HepG2 (cell line): ENCODE results near the gene CABLES2. TPM values are rescaled to one million over a fixed set of nuclear protein-coding genes. Genes with fewer than 3 reads are reported as not detected.

ENCODE experiments used
- ATAC-seq: fragments of 200-7000 bp; cut with Tn5 transposase; 3 replicates; pipeline ENCODE4 v1.9.1; 2020; ENCODE audit warnings: mild to moderate bottlenecking, moderate library complexity
- BruUV-seq: library from RNA; stranded (reverse); fragments of 400-500 nt; replicated peaks from 2 replicates; lab custom pipeline; 2021; lab: Mats Ljungman, UMichigan
- CTCF ChIA-PET: fragments of 300-600 bp; formaldehyde crosslinking; extraction: SDS; loops from one replicate; lab custom pipeline; 2021; ENCODE audit warnings: low total read pairs, inconsistent platforms, low intra/inter-chr PET ratio; lab: Yijun Ruan, JAX
- POLR2A ChIA-PET: fragments of 350-600 bp; sonication (Branson Sonifier 250); formaldehyde crosslinking; loops from one replicate; lab custom pipeline; 2020; ENCODE audit warnings: antibody characterized with exemption, inconsistent platforms; lab: Yijun Ruan, JAX
- DNase-seq: peaks from one replicate; pipeline ENCODE4 v3.0.0-alpha.2; 2015; ENCODE audit warnings: low spot score
- FAIRE-seq: peaks from 3 replicates; lab custom pipeline; 2011; peaks lifted over from hg19 to GRCh38; lab: Jason Lieb, UNC
- H2AFZ ChIP-seq: one replicate; pipeline ENCODE4 v1.6.1; 2011; ENCODE audit warnings: low read length, inconsistent platforms
- H3K27ac ChIP-seq: fragments of 300-600 bp; 3 replicates; pipeline ENCODE4 v1.8.0; 2011; ENCODE audit warnings: mixed run types, mild to moderate bottlenecking, mixed read lengths, low read length, inconsistent platforms; ENCODE audit not compliant: insufficient read depth; ENCODE audit errors: extremely low read length
- H3K27me3 ChIP-seq, 2 experiments: fragments of 200-600 bp in 1 of 2; 2 replicates in 1 of 2; 3 replicates in 1 of 2; pipeline versions ENCODE4 v1.6.0 to v1.8.0; 2011; ENCODE audit warnings: low read length in 2 of 2, mild to moderate bottlenecking in 2 of 2, moderate library complexity in 2 of 2, inconsistent platforms in 1 of 2; ENCODE audit not compliant: insufficient read depth in 2 of 2, control insufficient read depth in 1 of 2
- H3K36me3 ChIP-seq, 2 experiments: fragments of 200-600 bp in 1 of 2; replicated peaks in 1 of 2; 2 replicates in 1 of 2; 3 replicates in 1 of 2; pipeline versions ENCODE4 v1.5.1 to v1.8.0; 2011; ENCODE audit warnings: low read length in 2 of 2, inconsistent platforms in 1 of 2; ENCODE audit not compliant: insufficient read depth in 2 of 2, control insufficient read depth in 1 of 2
- H3K4me1 ChIP-seq: 2 replicates; pipeline ENCODE4 v1.5.1; 2012; ENCODE audit warnings: low read length, inconsistent platforms; ENCODE audit not compliant: insufficient read depth
- H3K4me2 ChIP-seq: 2 replicates; pipeline ENCODE4 v1.6.0; 2011; ENCODE audit warnings: low read depth, low read length, inconsistent platforms
- H3K4me3 ChIP-seq, 3 experiments: fragments of 200-600 bp in 1 of 3; sonication (generic), shearing (Covaris generic) in 1 of 3; replicated peaks in 1 of 3; 2 replicates each; pipeline ENCODE4 v1.5.1; 2011 to 2016; ENCODE audit warnings: low read length in 3 of 3, inconsistent platforms in 2 of 3, low read depth in 2 of 3, mild to moderate bottlenecking in 2 of 3, control low read depth in 1 of 3, mixed read lengths in 1 of 3; ENCODE audit not compliant: insufficient read depth in 1 of 3
- H3K79me2 ChIP-seq: one replicate; pipeline ENCODE4 v1.6.1; 2011; ENCODE audit warnings: low read length, inconsistent platforms; ENCODE audit not compliant: insufficient read depth
- H3K9ac ChIP-seq: 2 replicates; pipeline ENCODE4 v1.6.0; 2011; ENCODE audit warnings: mild to moderate bottlenecking, low read depth, low read length, inconsistent platforms; ENCODE audit not compliant: insufficient read depth
- H3K9me3 ChIP-seq: 2 replicates; pipeline ENCODE4 v1.5.1; 2012; ENCODE audit warnings: mild to moderate bottlenecking, low read length
- H4K20me1 ChIP-seq: 2 replicates; pipeline ENCODE4 v1.6.0; 2011; ENCODE audit warnings: inconsistent platforms, mild to moderate bottlenecking, low read length, moderate library complexity; ENCODE audit not compliant: insufficient read depth
- AGO1 ChIP-seq: fragments of 200-400 bp; formaldehyde crosslinking; IDR thresholded peaks from 2 replicates; pipeline ENCODE4 v1.6.1; 2017; ENCODE audit warnings: mild to moderate bottlenecking, low read depth, low read length, moderate library complexity; ENCODE audit not compliant: poor library complexity, severe bottlenecking
- FOSL1 ChIP-seq: sonication (generic); formaldehyde crosslinking; IDR thresholded peaks from 2 replicates; pipeline ENCODE4 v1.9.0; 2021; ENCODE audit warnings: missing genetic modification reagents, borderline replicate concordance
- GTF2F1 ChIP-seq: fragments of 150-350 bp; IDR thresholded peaks from 2 replicates; pipeline ENCODE4 v1.6.1; 2014; ENCODE audit warnings: low read length
- IRF2 ChIP-seq: IDR thresholded peaks from 2 replicates; pipeline ENCODE4 v1.6.1; 2018; ENCODE audit warnings: missing genetic modification reagents, missing compliant biosample characterization
- KLF6 ChIP-seq: IDR thresholded peaks from 2 replicates; pipeline ENCODE4 v1.8.0; 2016; ENCODE audit warnings: missing biosample characterization, missing genetic modification reagents
- MAZ ChIP-seq, 2 experiments: sonication (generic) in 1 of 2; formaldehyde crosslinking in 1 of 2; IDR thresholded peaks; 2 replicates each; pipeline versions ENCODE4 v1.5.0 to v1.6.1; 2012 to 2020; ENCODE audit warnings: low read depth in 2 of 2, mild to moderate bottlenecking in 2 of 2, borderline replicate concordance in 1 of 2, improper control_type of control experiment in 1 of 2, low read length in 1 of 2, missing genetic modification reagents in 1 of 2, moderate library complexity in 1 of 2
- MED13 ChIP-seq: sonication (generic); formaldehyde crosslinking; IDR thresholded peaks from 2 replicates; pipeline ENCODE4 v1.5.0; 2020; ENCODE audit warnings: missing genetic modification reagents
- MTF2 ChIP-seq: sonication (generic); formaldehyde crosslinking; IDR thresholded peaks from 2 replicates; pipeline ENCODE4 v1.5.0; 2020; ENCODE audit warnings: missing genetic modification reagents, borderline replicate concordance
- NR2F1 ChIP-seq, 2 experiments: fragments of 450-650 bp in 1 of 2; formaldehyde crosslinking in 1 of 2; IDR thresholded peaks; 2 replicates each; pipeline versions ENCODE4 v1.5.0 to v1.6.1; 2016 to 2020; ENCODE audit warnings: mild to moderate bottlenecking in 1 of 2, missing compliant biosample characterization in 1 of 2, missing genetic modification reagents in 1 of 2, moderate library complexity in 1 of 2
- SIX1 ChIP-seq: sonication (generic); formaldehyde crosslinking; IDR thresholded peaks from 2 replicates; pipeline ENCODE4 v1.4.0; 2020; ENCODE audit warnings: missing genetic modification reagents, borderline replicate concordance
- SIX4 ChIP-seq: sonication (generic); formaldehyde crosslinking; IDR thresholded peaks from 2 replicates; pipeline ENCODE4 v1.4.0; 2020; ENCODE audit warnings: missing genetic modification reagents
- U2AF2 ChIP-seq: fragments of 200-400 bp; formaldehyde crosslinking; IDR thresholded peaks from 2 replicates; pipeline ENCODE4 v1.6.1; 2017; ENCODE audit warnings: low read depth, mild to moderate bottlenecking, low read length
- ZFP36L1 ChIP-seq: sonication (generic); formaldehyde crosslinking; IDR thresholded peaks from 2 replicates; pipeline ENCODE4 v1.8.0; 2022; ENCODE audit warnings: mild to moderate bottlenecking, missing genetic modification reagents, moderate library complexity
- ZNF329 ChIP-seq: sonication (generic); formaldehyde crosslinking; IDR thresholded peaks from 2 replicates; pipeline ENCODE4 v1.9.0; 2021; ENCODE audit warnings: low read depth, mild to moderate bottlenecking, missing genetic modification reagents
- ZNF674 ChIP-seq: sonication (generic); formaldehyde crosslinking; IDR thresholded peaks from 2 replicates; pipeline ENCODE4 v1.5.0; 2020; ENCODE audit warnings: low read depth, mild to moderate bottlenecking, missing genetic modification reagents
- ZNF749 ChIP-seq: sonication (generic); formaldehyde crosslinking; IDR thresholded peaks from 2 replicates; pipeline ENCODE4 v1.8.0; 2022; ENCODE audit warnings: mild to moderate bottlenecking, missing genetic modification reagents, moderate library complexity, borderline replicate concordance
- ZNF777 ChIP-seq: sonication (generic); formaldehyde crosslinking; IDR thresholded peaks from 2 replicates; pipeline ENCODE4 v1.4.0; 2020; ENCODE audit warnings: missing genetic modification reagents
- ZNF788 ChIP-seq: sonication (generic); formaldehyde crosslinking; IDR thresholded peaks from 2 replicates; pipeline ENCODE4 v1.5.0; 2020; ENCODE audit warnings: mild to moderate bottlenecking, missing genetic modification reagents, borderline replicate concordance
- ZSCAN31 ChIP-seq: sonication (generic); formaldehyde crosslinking; IDR thresholded peaks from 2 replicates; pipeline ENCODE4 v1.5.0; 2020; ENCODE audit warnings: low read depth, mild to moderate bottlenecking, missing genetic modification reagents
- WGBS: methylation state at CpG from one replicate; pipeline ENCODE4 v1.1.6; 2017; ENCODE audit warnings: low lambda C conversion rate; 5-methylcytosine and 5-hydroxymethylcytosine counted together
- in situ Hi-C: cut with HindIII; loops from 2 replicates; pipeline ENCODE4 v1.10.0; 2017; ENCODE audit warnings: low pct_unique_long_range_greater_than_20kb; ENCODE audit not compliant: extremely low pct_ligation_motif_present
- intact Hi-C: fragments of 100-400 bp; cut with micrococcal nuclease; formaldehyde crosslinking; loops from one replicate; pipeline ENCODE4 v1.10.0; 2022; ENCODE audit not compliant: unreplicated experiment
- polyA plus RNA-seq, 8 experiments: library from polyadenylated mRNA; depleted of rRNA in 3 of 8; stranded (reverse) in 7 of 8; unstranded in 1 of 8; fragments of >200 nt; fragmentation: Illumina TruSeq in 4 of 8; extraction: Trizol in 4 of 8; gene quantifications; 2 replicates each; pipeline versions ENCODE4 v1.2.1 to v1.2.3, GENCODE V29; 2011 to 2016; ENCODE audit warnings: low read depth in 4 of 8, missing spikeins in 1 of 8, mixed read lengths in 1 of 8; ENCODE audit not compliant: insufficient read depth in 1 of 8
- total RNA-seq, 5 experiments: library from RNA; depleted of rRNA; stranded (reverse); fragments of >200 nt; fragmentation: Illumina TruSeq; extraction: Trizol; gene quantifications; 2 replicates each; pipeline ENCODE4 v1.2.3, GENCODE V29; 2016; ENCODE audit warnings: low read depth in 1 of 5
- TF ChIP-seq, protein P1 (sequence below): sonication (generic); formaldehyde crosslinking; IDR thresholded peaks from 2 replicates; pipeline ENCODE4 v1.4.0; 2020; ENCODE audit warnings: missing genetic modification reagents
- TF ChIP-seq, protein P2 (sequence below): sonication (generic); formaldehyde crosslinking; IDR thresholded peaks from 2 replicates; pipeline ENCODE4 v1.5.0; 2020; ENCODE audit warnings: missing genetic modification reagents, mild to moderate bottlenecking, borderline replicate concordance

Gene CABLES2
- total and polyA plus RNA-seq, 2 of the 13 experiments (the other 11 are each of a cell fraction or from before 2014, with no cell fraction given): 5.2 to 9.7 TPM

DNA sequence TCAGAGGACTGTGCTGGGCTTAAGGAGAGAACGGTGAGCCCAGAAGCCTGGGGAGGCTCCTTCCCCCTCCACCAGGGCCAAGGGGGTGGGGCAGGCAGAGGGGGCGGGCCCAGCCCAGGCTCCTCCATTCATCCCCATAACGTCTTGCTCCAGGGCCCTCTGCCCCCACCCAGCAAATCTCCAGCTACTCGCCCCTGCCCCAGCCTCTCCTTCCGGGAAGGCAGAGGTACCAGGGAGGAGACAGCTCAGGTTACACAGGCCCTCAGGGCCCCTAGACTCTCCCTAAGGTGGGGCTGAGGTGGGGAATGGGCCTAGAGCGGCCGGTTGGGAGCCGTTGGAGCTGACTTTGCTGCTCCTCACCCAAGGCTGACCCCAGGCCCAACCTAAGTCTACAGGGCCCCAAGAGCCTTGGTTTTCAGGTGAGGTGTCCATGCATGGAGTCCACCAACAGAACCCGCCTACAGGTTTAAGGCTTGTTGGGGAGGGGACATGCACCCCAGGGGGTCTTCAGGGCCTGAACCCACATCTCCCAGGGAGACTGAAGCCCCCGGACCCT lies 41.2 kb downstream of the CABLES2 start:
- peaks cover 37% of the 10 kb centered on the region for H3K79me2 ChIP-seq
- WGBS: 14% methylated on average over 8 of the region's 10 CpGs
- intact Hi-C loops: loop anchor here (10.0 kb wide), 1 partner anchor 1599 kb away; the partner anchor contains the start of gene ZNF512B
- H3K27me3 ChIP-seq: no peaks in the 10 kb centered on the region
- no TSS peak for BruUV-seq
- ChIA-PET POLR2A (interaction anchor here (1.4 to 10.1 kb wide), 7 partner anchors 9 to 60 kb away, joined by 7 to 187 read pairs (median 73); partner anchors contain the start of genes ADRM1 and RPS21), CTCF (interaction anchor here (2.0 kb wide), 1 partner anchor 10 kb away, joined by 8 read pairs; no protein-coding TSS in a partner anchor)
- no peak for DNase-seq
- H3K36me3 ChIP-seq: peaks cover 7 to 16% of the 10 kb centered on the region in 2 experiments; a peak in 3 of 5 replicates
- in situ Hi-C loops: loop anchor here (5.0 kb wide), 1 partner anchor 64 kb away; the partner anchor contains the start of gene ADRM1
- no peak overlapping the region for H2AFZ ChIP-seq
- H3K27ac ChIP-seq: peak overlapping the region; percentile 79
- H3K4me1 ChIP-seq: peaks cover 82% of the 10 kb centered on the region
- peak; percentile 18 for FAIRE-seq
- peak overlapping the region; percentile 90 for H3K9ac ChIP-seq
- H3K9me3 ChIP-seq: no peaks in the 10 kb centered on the region
- H3K4me2 ChIP-seq: peak overlapping the region; percentile 99
- peak overlapping the region; percentile 76 to 95 (median 91) for H3K4me3 ChIP-seq
- ATAC-seq: no peak
- peaks cover 28% of the 10 kb centered on the region for H4K20me1 ChIP-seq
- TF ChIP-seq AGO1 (peak; percentile 4), MTF2 (CRISPR knock-in tag) (no peak), ZNF674 (peak; percentile 36; the same call in 1 of the 2 replicates), U2AF2 (no peak), ZSCAN31 (0 out of 2 replicates have a peak, but pooled peaks have one; percentile 29), FOSL1 (CRISPR knock-in tag) (no peak), ZFP36L1 (peak; percentile 12; the same call in 1 of the 2 replicates), MED13 (CRISPR knock-in tag) (peak; percentile 13; the same call in 1 of the 2 replicates), ZNF777 (peak; percentile 2; the same call in 1 of the 2 replicates), SIX1 (CRISPR knock-in tag) (peak; percentile 78; the same call in 1 of the 2 replicates), ZNF749 (0 out of 2 replicates have a peak, but pooled peaks have one; percentile 54), MAZ (IDR thresholded peaks at IDR 0.05; ENCODE audit: borderline replicate concordance, low read depth, low read length) (peak; percentile 17; the same call in 1 of the 2 replicates), MAZ (CRISPR knock-in tag; IDR thresholded peaks at IDR 0.05; ENCODE audit: low read depth) (no peak), ZNF788 (CRISPR knock-in tag) (no peak; the same call in 1 of the 2 replicates), KLF6 (CRISPR knock-in tag) (0 out of 2 replicates have a peak, but pooled peaks have one; percentile 24), SIX4 (CRISPR knock-in tag) (peak; percentile 96), GTF2F1 (no peak), IRF2 (CRISPR knock-in tag) (0 out of 2 replicates have a peak, but pooled peaks have one; percentile 6), ZNF329 (0 out of 2 replicates have a peak, but pooled peaks have one; percentile 58), NR2F1 (CRISPR knock-in tag; IDR thresholded peaks at IDR 0.05) (no peak)
- TF ChIP-seq, protein P1, sequence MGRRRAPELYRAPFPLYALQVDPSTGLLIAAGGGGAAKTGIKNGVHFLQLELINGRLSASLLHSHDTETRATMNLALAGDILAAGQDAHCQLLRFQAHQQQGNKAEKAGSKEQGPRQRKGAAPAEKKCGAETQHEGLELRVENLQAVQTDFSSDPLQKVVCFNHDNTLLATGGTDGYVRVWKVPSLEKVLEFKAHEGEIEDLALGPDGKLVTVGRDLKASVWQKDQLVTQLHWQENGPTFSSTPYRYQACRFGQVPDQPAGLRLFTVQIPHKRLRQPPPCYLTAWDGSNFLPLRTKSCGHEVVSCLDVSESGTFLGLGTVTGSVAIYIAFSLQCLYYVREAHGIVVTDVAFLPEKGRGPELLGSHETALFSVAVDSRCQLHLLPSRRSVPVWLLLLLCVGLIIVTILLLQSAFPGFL (CRISPR knock-in tag): 0 out of 2 replicates have a peak, but pooled peaks have one; percentile 37
- TF ChIP-seq, protein P2, sequence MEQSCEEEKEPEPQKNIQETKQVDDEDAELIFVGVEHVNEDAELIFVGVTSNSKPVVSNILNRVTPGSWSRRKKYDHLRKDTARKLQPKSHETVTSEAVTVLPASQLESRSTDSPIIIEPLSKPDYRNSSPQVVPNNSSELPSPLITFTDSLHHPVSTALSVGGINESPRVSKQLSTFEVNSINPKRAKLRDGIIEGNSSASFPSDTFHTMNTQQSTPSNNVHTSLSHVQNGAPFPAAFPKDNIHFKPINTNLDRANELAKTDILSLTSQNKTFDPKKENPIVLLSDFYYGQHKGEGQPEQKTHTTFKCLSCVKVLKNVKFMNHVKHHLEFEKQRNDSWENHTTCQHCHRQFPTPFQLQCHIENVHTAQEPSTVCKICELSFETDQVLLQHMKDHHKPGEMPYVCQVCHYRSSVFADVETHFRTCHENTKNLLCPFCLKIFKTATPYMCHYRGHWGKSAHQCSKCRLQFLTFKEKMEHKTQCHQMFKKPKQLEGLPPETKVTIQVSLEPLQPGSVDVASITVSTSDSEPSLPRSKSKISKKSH (CRISPR knock-in tag): 0 out of 2 replicates have a peak, but pooled peaks have one; percentile 62
